NK-92 (cell line): ENCODE data around the gene MED27.

Source experiments
- DNase-seq: peaks from one replicate; lab custom pipeline; 2025; ENCODE audit not compliant: unreplicated experiment; lab: John Stamatoyannopoulos, UW

The MED27 gene

DNA sequence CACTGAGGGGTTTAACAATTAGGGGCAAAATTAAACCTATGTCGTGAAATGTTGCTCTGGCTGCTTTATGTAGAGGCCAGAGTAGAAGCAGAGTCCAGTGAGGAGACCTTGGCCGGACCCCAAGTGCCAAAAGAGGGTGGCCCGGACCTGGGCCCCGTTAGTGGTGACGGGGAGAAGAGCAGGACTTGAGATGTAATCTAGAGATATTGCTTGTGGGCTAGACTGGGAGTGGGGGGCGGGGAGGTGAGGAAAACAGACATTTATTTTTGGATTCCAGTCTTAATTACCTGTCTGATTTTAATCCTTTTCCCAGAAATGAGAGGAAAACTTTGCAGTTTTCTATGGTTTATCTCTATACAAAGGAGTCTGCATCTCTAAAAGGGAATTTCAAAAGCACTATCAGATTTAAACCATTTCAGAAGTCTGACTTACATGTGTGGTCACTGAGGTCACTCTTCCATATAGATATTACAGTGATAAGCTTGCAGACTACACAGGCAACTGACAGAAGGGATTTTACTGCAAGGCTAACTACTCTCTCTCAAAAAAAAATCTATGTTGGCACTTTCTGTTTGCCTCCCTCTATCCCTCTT is 108.1 kb downstream of the MED27 start:
- DNase-seq: no peak

DNA sequence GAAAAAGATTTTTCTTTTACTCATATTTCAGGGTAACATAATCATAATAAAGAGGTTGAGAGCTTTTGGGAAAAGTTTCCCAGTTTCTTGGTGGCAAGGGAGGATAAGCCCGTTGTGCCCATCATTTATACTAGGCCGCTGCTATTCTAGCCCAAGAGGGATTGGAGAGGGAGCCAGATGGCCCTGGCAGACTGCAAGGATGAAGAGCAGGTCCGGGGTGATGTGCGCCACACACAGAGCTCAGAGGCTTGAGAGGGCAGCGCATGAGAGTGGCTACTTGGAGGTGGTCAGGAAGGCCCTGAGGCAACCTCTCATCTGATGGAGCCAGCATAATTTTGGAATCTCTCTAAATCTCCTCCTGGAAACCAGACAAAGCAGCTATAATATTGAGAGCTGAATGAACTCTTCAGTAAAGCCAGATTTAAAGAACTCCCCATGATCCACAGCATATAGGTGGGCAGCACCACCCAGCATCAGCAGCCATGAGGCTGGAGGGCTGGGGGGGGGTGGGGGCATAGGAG is 110.1 kb downstream of the MED27 start:
- DNase-seq: no peak

DNA sequence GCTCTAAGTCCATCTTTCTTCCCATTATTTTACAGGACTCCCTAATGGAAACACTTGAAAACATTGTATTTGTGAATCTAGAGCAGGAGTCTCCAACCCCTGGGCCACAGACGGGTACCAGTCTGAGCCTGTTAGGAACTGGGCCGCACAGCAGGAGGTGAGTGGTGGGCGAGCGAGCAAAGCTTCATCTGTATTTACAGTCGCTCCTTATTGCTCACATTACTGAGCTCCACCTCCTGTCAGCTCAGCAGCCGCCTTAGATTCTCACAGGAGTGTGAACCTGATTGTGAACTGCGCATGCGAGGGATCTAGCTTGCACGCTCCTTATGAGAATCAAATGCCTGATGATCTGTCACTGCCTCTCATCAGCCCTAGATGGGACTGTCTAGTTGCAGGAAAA is 111.0 kb downstream of the MED27 start:
- no peak for DNase-seq

DNA sequence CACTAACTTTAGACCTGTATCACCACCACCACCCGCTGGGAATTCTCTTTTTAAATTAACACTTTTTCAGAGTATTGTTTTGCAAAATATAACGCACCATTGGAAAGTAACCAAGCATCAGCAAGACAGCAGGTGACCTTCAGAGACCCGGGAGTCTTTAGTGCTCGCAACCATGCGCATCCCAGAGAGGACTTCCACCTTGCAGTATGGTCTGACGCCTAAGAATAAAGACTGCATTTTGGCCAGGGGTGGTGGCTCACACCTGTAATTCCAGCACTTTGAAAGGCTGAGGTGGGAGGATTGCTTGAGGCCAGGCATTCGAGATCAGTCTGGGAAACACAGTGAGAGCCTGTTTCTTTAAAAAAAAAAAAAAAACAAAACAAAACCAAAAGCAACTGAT is 113.8 kb downstream of the MED27 start:
- DNase-seq: no peak

DNA sequence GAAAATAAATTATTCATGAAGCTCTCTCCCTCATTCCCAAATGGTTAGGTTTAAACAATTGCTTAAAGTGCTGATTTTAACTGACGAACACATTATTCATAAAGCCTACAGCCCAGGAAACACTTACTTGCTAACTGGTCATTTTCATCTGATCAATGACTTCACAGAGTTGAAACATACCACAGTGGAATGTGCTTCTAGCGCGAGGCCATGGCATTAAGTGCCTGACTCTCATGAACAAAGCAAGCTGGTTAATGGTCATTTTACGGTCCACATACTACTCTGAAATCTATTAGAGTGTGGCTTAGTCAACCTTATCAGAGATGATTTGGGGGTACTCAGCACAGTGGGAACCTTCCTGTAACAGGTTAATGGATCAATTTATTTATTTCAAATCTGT is 114.6 kb downstream of the MED27 start:
- DNase-seq: no peak

DNA sequence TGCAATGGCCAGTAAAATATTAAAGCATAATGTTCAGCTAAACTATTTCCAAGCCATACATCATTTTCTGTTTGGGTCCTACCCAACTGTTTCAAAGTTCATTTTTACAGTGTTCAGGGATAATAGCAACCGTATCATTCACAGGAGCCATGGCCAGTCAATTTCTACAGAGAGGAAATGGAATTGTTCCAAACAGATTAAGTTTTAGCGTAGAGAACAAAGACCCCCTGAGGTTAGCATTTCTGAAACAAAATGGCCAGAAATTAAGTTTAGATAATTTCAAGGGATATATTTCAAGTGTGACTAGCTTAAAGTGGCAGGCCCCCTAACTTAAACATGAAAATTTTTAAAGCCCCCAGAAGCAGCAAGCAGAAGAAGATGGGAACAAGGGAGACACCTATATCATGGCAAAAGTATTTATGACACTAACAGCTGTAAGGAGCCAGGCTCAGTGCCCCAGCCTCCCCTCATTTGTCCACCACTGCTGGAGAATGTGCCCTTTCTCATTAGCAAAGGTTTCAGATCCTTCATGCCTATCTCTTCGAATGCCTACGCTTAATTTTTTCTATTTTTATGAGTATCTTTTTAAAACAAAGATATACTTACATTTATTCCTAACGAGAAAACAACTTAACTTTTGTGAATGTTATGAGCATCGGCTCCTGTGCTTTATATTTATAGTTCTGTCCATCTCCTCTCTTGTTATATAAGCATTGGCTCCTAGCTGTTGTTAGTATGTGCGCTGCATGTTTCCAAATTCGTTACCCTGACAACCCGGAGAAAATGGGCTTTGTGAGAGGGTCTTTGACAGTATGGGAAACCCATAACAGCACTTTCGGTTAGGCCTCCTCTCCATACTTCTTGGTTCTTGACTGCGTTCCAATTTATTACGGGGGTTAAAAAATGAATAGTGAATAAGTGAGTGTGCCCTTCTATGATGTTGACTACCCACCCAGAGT is 116.3 kb downstream of the MED27 start:
- no peak for DNase-seq

DNA sequence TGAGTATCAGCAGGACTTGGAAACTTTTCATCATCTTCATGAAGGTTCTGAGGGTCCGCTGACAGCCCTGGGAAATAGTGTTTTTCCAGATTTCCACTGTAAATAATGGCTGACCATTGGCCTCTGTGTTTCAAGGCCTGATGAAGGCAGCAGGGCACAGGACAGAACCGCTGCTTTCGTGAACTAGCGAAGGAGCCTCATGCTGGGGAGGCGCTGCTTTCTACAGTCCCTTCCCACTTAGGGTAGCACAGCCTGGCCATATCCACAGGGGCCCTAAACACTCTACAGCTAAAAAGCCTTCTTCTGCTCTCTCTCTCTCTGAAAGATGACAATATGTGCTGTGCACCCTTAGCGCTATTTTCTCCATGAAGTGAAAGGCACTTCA is 118.2 kb downstream of the MED27 start:
- DNase-seq: no peak

DNA sequence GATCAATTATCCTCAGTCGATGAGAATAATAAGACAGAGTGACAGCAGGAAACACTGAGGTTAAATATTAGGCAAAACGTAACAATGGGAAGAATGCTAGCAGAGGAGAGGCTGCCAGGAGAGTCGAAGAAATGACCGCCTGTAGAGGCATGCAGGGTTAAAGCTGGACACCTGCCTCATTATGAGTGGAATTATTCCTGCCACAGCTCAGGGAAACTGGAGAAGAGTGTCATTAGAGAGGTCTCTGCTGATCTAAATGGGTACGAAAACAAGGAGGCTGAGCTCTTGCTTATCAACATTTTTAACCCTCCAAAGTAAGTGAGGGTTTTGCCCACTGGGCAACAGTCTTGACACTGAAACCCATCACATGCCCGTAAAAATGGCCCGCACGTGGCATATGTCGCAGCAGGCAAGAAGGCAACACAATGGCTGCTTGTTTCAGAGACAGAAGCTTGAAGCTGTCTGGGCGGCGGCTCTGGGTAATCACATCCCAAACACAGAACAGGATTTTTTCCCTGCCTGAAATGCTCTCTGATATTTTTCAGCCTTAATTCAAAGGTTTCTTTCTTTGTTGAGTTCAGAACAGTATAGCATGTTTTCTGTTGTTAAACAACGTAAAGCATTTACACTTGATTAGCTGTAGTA is 118.7 kb downstream of the MED27 start:
- no peak for DNase-seq

DNA sequence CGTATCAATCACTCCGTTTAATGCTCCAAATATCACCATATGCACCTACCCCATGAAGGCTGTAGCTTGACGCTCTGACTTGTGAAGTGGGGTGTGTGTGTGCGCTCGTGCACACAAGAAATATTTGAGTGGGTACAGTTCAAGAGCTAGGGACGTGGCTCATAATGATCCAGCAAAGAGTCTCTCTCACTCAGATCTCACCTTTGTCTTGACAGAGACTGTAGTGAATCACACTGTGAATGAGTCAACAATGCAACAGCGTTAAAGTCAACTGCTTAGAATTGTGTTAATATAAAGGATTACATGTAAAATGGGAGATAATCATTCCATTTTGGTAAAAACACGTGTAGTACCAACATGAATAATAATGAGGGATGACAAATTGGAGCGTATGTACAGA is 119.4 kb downstream of the MED27 start:
- DNase-seq: no peak

DNA sequence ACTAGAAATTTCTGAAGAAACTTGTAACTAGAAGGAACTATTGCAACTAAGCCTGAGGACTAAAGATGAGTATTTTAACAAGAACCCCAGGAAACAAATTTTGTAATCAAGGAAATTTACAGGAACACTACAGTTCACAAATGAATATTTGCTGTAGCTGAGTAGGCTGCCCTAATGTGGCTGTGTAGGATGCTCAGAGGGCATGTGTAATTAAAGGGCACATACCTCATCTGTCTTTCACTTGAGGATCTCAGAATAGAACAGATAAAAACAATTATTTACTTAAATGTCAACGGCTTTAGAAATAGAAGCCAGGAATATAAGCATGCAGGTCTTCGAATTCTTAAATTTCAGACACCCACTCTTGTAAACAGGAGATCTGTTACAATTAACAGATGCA is 119.8 kb downstream of the MED27 start:
- no peak for DNase-seq

DNA sequence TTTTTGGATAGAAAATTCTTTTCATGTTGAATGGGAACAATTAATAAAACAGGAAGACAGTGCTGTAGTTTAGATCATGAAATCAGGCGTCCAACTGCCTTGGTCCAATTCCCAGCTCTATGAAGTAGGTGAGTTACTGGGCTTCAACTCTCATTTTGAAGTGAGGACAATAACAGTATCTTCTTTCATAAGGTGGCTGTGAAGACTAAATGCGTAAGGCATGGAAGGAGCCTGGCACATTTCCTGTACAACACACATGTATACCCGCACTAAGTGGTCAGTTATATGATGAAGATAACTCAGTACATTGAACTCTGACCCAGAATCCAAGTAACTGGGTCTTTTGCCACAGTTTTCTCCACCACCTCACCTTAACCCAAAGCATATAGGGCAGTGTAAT is 120.6 kb downstream of the MED27 start:
- no peak for DNase-seq

DNA sequence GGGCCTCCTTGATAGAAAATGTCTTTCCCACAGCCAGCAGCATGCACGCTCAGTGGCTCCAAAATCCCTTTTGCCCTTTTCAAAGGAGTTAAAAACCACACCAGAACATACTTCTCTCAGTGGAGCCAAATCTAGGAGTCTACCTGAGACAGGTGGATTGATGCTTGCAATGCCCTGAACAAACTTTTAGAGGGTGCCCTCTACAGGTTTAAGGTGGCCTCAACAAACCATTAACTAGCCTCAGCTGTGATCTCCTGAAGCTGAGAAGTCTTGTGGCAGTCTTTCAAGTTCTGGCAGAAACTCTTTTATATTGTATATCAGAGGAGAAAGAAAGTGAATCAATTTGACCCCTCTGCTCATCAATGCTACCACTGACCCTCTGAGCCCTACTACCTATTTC is 125.4 kb downstream of the MED27 start:
- DNase-seq: no peak

DNA sequence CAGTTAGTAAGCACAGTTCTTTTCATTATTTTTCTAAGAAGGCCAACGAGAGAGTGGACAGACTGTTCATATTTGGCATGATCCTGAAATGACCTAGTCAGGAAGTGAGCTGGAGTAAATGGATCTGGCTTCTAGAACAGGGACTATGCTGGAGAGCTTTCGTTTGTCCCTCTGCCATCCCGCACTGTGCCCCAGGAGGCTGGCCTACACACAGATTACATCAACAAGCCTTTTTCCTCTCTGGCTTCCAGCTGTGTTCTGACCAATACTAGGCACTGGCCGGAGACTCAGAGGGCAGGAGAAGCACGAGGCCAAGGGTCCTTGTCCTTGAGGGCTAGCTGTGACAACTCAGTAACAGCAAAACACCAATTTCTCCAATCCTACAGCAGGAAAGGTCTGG is 127.8 kb downstream of the MED27 start:
- DNase-seq: no peak

DNA sequence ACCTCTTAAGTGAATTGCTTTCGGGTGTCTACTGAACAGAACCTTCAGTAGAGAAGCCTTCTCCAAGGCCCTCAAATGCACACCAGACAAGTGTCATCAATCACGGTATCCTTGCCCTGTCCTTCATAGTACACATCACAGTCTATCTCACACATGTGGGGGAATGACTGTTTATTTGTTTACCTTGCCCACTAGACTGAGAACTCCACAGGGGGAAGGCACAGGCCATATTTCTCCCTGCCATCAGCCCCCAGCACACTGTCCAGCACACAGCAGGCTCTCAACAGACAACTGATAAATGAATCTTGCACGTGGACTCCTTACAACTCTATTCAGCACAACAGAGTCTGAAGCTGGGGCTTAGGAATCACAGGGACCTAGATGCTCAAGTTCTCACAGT is 128.5 kb downstream of the MED27 start:
- DNase-seq: no peak

DNA sequence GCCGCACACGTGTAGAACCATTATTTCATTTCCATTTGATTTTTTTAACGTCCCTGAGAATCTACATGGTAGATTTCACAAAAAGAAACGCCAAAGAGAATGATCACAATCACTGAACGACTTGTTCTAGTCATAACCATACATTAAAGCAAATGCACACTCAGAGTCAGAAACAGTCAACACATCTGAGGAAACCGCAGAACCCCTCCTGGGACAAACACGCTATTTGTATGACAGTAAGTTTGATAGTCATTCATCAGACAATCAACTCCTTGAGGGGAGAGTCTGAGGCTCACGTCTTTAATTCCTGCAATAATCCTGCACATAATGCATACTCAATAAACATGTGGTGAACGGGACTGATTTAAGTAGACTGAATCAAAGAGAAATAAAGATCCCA is 129.2 kb downstream of the MED27 start:
- no peak for DNase-seq

DNA sequence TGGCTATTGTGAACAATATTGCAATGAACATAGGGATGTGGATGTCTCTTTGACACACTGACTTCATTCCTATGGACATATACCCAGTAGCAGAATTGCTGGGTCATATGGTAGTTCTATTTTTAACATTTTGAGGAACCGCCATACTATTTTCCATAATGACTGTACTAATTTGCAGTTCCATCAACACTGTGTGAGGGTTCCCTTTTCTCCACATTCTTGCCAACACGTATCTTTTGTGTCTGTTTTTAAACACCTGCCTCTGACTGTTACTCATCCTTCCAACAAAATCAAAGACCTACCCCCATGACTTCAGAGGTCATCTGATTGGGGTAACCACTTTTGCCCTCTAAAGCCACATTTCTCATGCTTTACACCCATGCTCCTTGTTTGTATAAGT is 133.5 kb downstream of the MED27 start:
- no peak for DNase-seq

DNA sequence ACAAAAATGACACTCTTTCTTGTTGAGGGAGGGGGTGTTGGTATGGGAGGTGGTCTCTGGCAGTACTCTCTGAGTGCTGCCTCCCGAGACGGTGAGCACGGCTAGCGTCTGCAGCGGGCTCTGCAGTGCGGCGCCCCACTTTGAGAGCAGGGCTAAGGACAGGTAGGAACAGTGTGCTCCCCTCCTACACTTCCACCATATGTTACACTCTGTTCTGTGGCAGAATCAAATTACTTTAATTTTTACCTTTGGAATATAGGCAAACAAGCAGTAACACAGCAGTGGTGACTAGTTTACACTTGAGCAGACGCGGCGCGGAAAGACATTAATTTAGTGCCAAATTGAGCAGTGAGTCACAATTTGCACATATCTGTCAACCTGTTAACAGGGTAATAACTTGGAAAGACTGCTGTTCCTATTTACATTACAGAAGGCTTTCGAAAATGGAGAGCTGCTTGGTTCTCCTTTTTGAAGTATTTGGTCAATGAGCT is 136.3 kb downstream of the MED27 start:
- DNase-seq: no peak

DNA sequence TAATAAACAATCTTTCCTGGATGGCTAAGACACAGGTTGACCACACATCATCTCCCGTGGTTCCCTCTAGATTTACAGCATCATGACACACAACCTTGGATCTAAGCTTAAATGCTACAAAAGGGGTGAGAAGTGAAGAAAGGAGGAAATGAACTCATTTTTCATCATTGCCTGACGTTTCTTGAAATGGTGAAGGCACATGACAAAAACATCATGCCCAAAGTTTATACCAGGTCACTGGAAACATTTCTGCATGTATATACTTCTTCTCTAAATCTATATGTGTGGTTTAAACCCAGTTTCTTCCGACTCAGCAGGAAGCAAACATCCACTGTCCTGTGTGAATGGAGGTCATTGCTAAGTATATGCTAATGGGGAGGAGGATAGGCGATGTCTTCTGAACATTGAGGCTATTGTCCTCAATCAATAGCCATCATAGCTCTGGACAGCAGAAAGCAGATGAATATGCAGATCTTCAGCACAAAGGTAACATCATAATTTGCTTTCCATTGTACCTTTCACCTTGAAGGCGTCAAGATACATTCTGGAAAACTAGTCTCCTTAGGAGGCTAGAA is 137.4 kb downstream of the MED27 start:
- DNase-seq: no peak

DNA sequence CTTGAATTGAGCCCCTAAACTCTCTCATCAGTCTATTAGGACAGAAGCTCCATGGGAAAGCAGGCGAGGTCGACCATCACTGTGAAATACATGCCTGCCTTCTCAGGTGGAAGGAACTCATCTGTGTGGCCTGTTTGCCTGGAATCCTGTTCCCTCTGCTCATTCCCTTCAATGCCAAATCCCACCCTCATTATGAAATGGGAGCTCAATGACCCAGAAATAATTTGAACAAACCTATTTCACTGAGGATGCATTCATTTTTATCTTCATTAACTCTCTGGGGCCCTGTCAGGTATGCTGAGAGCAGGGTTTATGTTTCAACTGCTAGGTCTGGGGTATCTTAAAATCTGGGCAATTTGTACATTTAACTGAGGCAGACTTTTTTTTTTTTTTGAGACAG is 142.2 kb downstream of the MED27 start:
- DNase-seq: no peak

DNA sequence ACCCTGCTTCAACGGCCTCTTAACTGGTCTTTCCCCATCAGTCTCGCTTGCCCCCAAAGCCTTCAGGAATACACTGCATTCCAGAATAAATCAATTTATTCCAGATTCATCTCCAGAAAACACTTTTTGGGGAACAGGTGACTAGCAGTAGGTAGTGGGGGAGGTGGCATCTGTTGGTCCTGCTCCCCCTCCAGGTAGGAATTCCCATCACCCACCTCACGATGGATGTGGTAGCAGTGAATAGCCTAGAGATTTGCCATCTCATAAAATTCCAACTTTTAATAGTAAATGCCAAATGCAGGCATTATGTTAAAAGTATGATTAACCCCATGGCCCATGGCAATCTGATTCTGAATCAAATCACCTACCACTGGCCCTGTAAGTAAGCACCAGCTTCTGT is 142.7 kb downstream of the MED27 start:
- no peak for DNase-seq

DNA sequence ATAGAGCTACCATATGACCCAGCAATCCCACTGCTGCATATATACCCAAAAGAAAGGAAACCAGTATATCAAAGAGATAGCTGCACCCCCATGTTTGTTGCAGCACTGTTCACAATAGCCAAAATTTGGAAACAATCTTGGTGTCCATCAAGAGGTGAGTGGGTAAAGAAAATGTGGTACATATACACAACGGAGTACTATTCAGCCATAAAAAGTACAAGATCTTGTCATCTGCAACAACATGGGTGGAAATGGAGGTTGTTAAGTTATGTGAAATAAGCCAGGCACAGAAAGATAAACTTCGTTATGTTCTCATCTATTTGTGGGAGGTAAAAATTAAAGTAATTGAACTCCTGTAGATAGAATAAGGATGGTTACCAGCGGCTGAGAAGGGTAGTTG is 145.0 kb downstream of the MED27 start:
- DNase-seq: no peak
